Activated CD4-positive, alpha-beta T cell treated with anti-CD3 and anti-CD28 coated beads for 4 hours (primary cell): ENCODE data around the gene CEP170B.
"Not testable (repeated sequence)": the region's sequence is repeated elsewhere in the genome, so short reads cannot be mapped to it uniquely, and the experiment has no call there.

Experiments used
- DNase-seq, 2 donors: peaks; one replicate each; pipeline ENCODE4 v3.0.0-alpha.2; 2020

The CEP170B gene

DNA sequence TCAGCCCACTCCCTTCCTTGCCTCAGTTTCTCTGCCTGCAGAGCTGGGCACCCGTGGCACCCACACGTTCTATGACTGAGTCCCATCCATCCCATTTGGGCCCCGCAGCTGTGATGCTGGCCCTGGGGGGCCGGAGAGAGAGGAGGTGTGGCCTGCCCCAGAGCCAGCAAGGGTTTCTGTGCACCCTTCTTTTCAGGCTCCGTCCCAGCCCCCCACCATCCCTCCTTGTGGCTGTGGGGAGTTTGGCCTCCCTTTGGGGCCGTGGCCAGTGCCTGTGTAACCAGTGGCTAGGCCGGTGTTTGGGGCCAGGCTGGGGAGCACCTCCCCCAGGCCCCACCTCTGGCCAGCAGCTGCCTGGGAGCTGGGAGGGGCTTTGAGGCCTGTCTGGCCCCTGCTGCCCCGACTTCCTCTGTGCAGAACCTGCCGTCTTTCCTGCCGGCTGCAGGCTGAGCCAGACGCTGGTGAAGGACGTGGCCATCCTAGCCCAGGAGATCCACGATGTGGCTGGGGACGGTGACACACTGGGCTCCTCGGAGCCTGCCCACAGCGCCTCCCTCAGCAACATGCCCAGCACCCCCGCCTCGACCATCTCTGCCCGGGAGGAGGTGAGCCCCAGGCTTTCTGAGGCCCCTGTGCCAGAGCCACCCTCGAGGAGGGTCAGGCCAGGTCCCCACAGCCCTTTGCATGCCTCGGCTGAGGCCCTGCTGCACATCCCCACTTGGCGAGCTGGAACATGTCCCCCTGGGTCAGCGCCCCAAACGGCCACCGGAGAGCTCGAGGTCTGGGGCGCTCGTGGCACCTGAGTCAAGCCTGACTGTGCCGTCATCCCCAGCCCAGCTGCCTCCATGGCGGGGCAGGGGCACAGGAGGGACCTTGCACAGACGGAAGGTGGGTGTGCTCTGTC, 27.7 kb downstream of the CEP170B start:
- no peak for DNase-seq

GRCh38 chr14:104893435-104894207, 28.6 kb downstream of the CEP170B start:
- DNase-seq, result no peak

GRCh38 chr14:104894331-104895206, 29.5 kb downstream of the CEP170B start:
- no peak for DNase-seq

DNA sequence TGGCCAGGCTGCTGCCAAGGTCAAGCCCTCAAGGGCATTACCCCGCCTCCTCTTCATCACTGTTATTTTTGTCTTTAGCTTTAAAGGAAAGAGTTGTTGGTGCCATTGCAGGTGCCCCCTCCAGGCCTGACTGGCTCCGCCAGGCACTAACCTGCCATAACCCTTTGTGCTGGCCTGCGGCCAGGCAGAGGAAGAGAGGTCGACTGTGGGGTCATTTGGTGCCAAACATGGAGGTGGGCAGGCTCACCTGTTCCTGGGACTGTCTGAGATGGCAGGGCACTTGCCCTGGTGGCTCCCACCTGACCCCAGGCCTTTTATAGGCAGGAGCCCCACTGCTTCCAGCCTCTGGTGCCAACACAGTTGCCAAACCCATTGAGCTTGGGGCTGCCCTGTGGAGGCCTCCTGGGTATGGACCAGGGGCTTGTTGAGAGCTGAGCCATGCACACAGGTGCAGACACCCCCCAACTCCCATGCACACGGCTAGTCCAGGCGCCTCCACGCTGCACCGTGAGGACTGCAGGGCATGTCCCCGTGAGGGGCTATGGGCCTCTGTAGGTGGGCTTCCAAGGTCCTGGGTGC, 30.2 kb downstream of the CEP170B start:
- DNase-seq, result no peak

DNA sequence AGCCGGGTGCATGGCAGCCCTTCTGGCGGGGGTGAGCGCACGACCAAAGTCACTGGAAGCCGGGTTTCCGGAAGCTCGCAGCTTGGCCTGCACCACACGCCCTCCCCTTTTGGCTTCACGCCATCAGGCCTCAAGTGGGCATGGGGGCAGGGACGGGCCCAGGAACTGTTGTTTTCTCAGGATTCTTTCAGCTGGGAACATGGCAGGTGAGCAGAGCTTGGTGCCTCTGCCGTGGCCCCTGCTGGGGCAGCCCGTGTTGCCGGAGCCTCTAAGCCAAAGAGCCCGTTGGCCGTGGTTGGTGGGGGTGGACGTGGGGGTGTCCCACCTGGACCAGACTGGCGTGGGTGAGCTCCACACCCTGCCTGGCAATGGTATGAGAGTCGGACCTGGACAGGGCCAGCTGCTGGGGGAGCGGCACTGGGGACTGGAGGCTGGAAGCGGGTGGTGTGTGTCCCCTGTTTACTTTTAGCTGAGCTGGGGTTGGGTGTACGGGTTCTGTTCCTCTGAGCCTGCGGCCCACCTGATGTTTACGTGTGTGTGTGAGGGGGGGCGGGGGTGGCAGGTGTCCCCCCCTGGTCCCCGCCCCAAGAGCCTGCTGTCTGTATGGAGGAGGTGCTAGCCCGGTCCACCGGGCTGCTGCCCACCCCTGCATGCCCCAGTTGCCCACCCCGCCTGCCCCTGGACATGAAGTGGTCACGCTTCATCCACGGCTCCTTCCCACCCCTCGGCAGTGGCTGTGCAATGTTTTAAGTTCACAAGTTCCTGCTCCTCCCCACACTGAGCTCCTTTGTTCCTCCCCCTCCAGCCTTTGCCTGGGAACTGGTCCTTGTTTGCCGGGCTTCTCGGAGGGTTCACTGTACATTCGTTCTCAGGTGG, 31.0 kb downstream of the CEP170B start:
- no peak for DNase-seq

GRCh38 chr14:104897330-104898194, 32.5 kb downstream of the CEP170B start:
- DNase-seq, result no peak

DNA sequence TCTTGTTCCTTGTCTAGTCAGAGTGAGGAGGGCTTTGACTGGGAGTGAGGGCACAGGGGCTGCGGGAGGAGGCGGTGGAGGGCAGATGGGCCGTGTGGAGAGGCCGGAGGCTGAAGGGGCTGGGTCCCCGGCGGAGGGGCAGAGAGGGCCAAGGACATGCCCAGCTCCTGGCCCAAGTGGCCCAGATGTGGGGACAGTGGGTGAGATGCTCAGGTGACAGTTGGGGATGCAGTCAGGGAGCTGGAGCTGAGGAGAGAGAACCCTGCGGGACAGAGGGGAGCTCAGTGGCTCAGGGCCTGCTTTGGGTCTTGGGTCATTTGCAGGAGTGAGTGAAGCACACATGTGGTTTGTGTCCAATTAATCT, 33.1 kb downstream of the CEP170B start:
- DNase-seq, result no peak

GRCh38 chr14:104898870-104899510, 33.9 kb downstream of the CEP170B start:
- no peak for DNase-seq

DNA sequence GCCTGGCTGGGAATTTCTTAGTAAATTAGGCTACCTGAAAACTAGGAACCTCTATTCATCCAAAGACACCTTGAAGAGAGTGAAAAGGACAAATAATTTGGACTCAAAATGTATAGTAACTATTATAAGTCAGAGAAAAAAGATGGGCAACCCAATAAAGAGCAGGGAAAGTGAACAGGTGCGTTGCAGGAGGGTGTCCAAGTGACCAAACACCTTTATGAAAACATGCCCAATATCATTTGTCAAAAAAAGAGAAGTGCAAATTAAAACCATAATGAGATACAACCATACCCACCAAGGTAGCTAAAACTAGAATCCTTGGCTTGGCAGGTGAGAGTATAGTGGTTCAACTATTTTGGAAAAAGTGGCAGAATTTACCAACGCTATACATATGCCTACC, 34.7 kb downstream of the CEP170B start:
- no peak for DNase-seq

DNA sequence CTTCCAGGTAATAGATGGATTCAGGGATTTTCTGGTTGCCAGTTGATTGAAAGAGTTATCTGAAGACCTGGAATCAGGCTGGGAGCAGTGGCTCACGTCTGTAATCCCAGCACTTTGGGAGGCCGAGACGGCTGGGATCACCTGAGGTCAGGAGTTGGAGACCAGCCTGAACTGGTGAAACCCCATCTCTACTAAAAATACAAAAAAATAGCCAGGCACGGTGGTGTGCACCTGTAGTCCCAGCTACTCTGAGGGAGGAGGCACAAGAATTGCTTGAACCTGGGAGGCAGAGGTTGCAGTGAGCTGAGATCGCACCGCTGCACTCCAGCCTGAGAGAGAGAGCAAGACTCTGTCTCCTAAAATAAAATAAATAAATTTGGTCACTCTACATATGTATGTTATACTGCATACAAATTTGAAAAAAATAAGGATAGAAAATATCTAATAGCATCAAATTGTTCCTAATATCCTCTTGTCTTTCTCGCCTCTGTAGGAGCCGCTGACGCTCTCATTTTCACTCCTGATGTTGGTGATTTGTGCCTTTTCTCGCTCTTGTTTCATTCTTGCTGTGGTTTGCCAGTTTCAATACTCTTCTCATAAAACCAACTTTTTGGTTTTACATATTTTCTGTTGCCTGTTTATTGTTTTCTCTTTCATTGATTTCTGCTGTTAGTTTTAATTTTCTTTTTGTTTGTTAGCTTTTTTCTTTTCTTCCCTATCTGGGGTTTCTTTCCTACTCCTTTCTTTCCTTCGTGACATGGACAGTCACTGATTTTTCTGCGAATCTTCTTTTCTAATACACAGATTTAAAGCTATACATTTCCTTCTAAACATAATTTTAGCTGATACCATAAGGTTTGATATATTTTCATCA, 35.8 kb downstream of the CEP170B start:
- no peak for DNase-seq

DNA sequence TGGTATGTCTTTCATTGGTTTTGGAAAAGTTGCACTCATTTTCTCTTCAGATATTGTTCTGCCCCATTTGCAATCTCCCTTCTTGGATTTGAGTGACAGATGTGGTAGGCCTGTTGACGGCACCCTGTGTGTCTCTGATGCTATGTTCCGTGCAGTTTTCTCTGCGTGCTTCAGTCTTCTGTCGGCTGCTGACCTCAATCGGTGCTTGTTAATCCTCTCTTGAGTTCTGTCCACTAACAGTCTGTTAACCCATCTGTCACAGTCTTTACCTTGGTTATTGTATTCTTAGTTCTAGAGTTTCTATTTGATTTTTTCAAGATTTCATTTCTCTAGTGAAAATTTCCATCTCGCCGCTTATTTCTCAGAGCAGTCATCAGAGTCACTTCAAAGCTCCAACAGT, 38.9 kb downstream of the CEP170B start:
- DNase-seq, result no peak

DNA sequence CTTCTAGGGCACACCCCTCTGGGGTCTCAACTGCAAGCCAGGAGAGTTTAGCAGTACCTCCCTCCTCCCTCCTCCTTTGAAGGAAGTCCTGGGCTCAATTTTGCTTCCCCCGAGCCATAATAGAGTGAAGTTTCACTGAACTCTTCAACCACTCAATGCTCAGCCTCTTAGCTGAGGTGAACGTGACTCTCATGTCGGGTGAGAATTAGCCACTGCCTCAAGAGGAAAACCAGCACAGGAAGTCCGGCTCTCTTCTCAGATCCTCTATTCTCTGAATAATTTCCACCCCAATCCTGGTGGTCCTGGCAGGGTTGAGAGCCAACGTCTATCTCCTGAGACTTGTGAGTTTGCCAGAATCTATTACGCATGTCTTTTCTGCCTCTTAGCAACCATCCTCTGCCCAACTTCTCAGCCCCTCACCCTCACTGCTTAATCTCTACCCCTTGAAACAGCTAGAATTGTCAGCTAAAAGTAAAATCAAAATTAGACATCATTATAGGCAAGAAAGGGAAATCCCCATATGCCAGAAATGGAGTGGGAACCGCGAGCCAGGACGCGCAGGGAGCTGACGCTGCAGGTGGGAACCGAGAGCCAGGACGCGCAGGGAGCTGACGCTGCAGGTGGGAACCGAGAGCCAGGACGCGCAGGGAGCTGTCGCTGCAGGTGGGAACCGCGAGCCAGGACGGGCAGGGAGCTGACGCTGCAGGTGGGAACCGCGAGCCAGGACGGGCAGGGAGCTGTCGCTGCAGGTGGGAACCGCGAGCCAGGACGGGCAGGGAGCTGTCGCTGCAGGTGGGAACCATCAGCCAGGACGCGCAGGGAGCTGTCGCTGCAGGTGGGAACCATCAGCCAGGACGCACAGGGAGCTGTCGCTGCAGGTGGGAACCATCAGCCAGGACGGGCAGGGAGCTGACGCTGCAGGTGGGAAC, 39.8 kb downstream of the CEP170B start:
- DNase-seq, result not testable (repeated sequence)

DNA sequence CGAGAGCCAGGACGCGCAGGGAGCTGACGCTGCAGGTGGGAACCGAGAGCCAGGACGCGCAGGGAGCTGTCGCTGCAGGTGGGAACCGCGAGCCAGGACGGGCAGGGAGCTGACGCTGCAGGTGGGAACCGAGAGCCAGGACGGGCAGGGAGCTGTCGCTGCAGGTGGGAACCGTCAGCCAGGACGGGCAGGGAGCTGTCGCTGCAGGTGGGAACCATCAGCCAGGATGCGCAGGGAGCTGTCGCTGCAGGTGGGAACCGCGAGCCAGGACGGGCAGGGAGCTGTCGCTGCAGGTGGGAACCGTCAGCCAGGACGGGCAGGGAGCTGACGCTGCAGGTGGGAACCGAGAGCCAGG, 40.5 kb downstream of the CEP170B start:
- DNase-seq, result not testable (repeated sequence)

- DNase-seq, result no peak
Observed at GRCh38 chr14:104908303-104908702, 43.2 kb downstream of the CEP170B start.

DNA sequence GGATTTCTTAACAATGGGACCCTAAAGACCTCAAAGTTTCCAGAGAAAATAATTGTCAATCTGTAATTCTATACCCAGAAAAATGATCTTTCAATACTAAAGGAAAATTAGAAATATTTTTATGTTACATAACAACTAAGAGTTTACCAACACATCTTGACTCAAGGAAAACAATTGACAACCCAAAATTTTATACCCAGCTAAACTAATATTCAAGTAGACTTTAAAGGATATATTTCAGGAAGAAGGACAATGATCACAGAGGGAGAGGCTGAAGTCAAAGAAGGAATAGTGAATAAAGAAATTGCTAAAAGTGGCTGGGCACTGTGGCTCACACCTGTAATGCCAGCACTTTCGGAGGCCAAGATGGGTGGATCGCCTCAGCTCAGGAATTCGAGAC, 47.0 kb downstream of the CEP170B start:
- no peak for DNase-seq

DNA sequence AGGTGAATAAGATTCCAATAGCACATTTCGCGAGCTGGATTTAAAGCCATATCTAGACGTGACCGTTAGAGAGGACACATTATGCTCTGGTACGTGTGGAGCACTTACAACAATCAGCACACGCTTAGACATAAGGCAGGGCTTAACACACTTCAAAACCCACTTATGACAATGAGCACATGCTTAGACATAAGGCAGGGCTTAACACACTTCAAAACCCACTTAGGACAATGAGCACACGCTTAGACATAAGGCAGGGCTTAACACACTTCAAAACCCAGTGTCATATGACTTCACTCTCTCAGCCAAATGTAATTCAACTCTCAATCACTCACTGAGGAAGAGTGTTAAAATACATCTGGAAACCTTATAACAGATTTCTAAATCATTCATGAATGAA, 48.4 kb downstream of the CEP170B start:
- no peak for DNase-seq

- DNase-seq, result no peak
Observed at GRCh38 chr14:104917116-104917515, 52.0 kb downstream of the CEP170B start.

DNA sequence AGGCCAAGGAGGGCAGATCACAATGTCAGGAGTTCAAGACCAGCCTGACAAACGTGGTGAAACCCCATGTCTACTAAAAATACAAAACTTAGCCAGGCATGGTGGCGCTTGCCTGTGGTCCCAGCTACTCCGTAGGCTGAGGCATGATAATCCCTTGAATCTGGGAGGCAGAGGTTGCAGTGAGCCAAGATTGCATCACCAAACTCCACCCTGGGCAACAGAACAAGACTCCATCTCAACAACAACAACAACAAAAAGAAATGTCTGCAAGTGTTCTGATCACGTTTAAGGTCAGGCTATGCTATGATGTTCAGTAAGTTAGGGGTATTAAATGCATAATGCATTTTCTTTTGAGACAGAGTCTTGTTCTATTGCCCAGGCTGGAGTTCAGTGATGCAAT, 52.9 kb downstream of the CEP170B start:
- DNase-seq, result no peak
